T-helper 2 cell treated with Interferon-gamma antibody and Interleukin-4, amounts not matched to agents 100 ng/mL and 5 ng/mL, for 36 hours (primary cell): ENCODE measurements around the gene MAPK14. TPM values are rescaled to one million over a fixed set of nuclear protein-coding genes. Genes with fewer than 3 reads are reported as not detected.

Experiments used
- intact Hi-C: fragments of 100-400 bp; cut with micrococcal nuclease; formaldehyde crosslinking; loops from one replicate; pipeline ENCODE4 v1.15.1; 2023
- total RNA-seq: library from RNA; stranded (reverse); gene quantifications from 2 replicates; pipeline ENCODE4 v1.2.3, GENCODE V29; 2022

Gene MAPK14
- total RNA-seq, 1 donor from 2014 or later: 59.7 TPM

DNA sequence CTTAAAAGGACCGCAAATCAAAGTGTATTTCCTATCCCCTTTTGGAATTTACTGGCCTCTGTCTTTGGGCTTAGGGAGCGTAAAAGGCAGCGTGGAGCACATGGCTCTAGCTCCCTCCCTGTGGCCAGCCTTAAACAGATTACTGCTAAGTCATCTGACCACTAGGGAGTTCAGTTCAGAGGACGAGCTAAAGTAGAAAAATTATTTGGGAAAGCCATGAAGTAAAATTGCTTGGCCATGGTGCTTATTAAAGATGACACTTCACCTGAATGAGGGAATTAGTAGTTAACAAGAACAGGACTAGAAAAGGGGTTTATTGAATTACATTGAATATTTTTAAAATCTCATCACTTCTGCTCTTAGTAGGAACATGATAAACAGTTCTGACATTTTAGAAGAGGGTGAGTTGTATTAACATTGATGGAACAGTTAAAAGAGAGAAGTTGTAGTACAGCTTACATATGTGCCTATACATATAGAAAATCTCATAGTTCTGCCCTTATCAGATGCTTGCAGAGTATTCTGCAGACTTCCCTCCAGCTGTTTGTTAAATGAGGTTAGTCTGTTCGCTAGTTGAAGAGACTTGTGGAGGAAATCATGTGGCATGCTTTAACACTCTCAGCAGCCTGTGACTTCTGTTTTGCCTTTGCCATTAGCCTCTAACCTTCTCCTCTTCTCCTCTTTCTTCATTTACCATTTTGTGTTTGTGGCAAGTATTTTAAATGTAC lies 71.5 kb downstream of the MAPK14 start:
- intact Hi-C loops: no loop called here

DNA sequence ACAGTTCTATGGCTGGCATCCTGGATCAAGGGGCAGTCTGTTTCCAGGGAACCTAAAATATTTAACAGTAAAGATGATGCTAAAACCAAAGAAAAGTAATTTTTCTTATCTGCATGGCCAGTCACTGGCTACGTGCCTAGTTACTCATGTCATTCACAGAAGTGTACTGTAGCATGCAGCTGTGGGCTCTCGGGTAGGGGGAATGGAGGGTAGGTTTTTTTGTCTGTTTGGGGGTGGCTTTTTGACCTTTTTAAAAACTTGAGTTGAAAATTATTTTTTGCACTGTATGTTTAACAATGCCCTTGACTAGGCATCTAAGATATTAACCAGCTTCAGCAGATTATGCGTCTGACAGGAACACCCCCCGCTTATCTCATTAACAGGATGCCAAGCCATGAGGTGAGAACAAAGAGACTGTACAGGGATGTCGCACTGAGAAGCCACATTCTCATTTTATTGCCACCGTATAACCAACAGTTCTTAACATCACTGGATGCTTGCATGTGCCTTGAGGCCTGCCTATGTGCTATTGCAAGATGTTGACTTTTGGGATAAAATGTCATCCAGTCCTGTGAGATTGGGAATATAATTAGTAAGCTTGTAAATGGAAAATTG lies 72.4 kb downstream of the MAPK14 start:
- intact Hi-C loops: no loop called here

DNA sequence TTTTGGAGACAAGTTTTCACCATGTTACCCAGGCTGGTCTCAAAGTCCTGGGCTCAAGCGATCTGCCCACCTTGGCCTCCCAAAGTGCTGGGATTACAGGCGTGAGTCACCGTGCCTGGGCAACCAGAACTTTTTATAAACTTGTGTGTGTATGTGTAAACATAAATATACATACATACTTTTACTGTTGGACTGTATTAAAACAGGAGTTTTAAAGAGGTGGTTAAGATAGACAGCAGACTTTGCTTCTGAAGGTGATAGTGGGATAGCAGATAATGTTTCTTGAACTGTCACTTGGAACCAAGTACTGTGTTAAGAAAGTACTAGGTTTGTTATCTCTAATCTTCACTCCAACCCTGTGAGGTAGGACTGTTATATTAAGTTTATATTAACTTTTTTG lies 74.1 kb downstream of the MAPK14 start:
- intact Hi-C loops: no loop called here

DNA sequence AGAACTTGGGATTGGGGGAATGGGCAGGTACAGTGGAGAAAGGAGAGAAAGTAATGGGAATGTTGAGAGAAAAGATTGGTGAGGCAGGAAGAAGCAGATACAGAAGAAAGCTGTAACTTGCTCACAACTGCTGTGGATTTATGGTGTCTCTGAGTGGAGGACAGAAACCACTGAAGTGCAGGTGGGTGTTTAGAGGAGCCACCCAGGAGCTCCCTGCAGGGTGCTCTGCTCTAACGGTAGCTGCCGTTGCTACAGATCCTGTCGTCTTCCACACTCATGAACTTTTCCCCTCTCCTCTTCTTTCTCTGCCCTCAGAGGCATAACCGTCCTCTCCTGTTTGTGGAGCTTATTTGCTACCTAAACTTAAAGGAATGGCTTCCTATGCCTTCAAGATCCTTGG lies 75.2 kb downstream of the MAPK14 start:
- intact Hi-C loops: no loop called here

DNA sequence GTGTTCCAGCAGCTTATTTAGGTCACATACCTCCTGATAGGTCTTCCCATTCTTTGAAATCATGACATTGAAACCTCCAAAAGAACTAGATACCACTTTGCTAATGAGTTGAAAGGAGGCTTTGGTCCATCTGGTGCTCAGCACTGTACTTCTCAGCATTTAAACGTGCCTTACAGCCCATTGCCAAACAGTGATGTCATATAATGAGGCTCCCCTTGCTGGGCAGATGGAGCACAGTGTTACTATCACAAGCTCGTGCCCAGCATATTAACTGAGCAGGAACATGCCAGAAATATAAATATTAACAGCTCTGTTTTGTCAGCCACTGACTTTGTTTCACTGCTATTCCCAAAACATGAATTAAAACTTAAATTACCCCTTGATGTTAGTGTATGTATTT lies 77.2 kb downstream of the MAPK14 start:
- intact Hi-C loops: no loop called here

DNA sequence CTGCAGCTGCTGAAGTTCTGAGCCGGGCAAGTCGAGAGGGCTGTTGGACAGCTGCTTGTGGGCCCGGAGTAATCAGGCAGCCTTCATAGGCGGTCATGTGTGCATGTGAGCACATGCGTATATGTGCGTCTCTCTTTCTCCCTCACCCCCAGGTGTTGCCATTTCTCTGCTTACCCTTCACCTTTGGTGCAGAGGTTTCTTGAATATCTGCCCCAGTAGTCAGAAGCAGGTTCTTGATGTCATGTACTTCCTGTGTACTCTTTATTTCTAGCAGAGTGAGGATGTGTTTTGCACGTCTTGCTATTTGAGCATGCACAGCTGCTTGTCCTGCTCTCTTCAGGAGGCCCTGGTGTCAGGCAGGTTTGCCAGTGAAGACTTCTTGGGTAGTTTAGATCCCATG lies 81.5 kb downstream of the MAPK14 start:
- intact Hi-C loops: no loop called here

DNA sequence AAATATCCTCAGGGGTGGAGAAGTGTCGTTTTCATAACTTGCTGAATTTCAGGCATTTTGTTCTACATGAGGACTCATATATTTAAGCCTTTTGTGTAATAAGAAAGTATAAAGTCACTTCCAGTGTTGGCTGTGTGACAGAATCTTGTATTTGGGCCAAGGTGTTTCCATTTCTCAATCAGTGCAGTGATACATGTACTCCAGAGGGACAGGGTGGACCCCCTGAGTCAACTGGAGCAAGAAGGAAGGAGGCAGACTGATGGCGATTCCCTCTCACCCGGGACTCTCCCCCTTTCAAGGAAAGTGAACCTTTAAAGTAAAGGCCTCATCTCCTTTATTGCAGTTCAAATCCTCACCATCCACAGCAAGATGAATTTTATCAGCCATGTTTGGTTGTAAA lies 82.4 kb downstream of the MAPK14 start:
- intact Hi-C loops: no loop called here

DNA sequence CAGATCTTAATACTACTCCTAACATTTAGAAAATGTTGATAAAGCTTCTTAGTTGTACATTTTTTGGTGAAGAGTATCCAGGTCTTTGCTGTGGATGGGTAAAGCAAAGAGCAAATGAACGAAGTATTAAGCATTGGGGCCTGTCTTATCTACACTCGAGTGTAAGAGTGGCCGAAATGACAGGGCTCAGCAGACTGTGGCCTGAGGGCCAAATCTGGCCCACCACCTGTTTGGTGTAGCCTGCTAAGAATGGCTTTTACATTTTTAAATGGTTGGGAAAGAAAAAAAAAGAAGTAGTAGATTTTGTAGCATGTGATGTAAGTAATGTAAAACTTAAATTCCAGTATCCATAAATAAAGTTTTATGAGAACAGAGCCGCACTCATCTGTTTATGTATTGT lies 83.3 kb downstream of the MAPK14 start:
- intact Hi-C loops: no loop called here

DNA sequence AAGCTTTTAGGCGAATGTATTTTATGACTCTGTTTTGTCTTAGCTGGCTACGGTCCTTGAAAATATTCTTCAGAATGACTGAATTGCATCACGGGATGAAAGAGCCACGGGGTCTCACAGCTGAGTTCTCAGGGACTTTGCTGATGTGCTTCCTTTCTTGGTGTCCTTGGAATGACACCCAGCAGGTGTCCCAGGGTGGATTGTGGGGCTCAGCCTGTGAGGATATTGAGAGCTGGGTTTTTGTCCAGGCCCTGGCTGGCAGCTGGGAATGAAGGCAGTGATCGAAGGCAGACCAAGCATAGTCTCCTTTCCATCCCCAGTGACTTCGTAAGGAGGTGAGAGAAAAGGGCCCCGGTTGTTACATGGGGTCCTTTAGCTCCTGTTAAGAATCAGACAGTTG lies 83.9 kb downstream of the MAPK14 start:
- intact Hi-C loops: no loop called here

DNA sequence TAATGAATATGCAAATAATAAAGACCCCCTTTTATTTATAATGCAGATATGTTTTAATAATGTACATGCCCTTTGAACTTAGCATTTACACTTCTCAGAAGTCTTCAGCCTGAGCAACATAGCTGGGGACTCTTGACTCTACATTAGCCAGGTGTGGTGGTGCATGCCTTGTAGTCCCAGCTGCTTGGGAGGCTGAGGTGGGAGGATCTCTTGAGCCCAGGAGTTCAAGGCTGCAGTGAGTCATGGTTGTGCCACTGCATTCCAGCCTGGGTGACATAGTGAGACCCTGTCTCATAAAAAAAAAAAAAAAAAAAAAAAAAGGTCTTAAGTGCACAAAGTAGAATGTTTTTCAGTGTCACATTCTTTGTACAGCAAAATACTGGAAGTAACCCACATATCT lies 85.4 kb downstream of the MAPK14 start:
- intact Hi-C loops: no loop called here

DNA sequence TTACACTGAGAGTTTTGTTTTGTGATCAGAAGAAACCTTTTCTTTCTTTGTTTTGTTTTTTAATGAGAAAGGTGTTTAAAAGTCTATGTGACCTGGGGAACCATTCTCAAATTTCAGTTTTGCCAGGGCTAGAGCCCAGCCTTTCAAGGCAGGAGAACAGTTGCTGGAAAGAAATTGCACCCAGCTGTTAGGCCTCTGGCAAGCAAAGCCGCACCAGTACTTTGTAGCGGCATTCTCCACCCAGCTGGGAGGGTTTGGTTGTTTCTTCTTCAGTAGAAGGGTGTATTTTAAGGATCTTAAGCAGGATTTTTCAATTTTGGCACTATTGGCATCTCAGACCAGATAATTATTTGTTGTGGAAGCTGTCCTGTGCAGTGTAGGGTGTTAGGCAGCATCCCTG lies 86.1 kb downstream of the MAPK14 start:
- intact Hi-C loops: no loop called here

DNA sequence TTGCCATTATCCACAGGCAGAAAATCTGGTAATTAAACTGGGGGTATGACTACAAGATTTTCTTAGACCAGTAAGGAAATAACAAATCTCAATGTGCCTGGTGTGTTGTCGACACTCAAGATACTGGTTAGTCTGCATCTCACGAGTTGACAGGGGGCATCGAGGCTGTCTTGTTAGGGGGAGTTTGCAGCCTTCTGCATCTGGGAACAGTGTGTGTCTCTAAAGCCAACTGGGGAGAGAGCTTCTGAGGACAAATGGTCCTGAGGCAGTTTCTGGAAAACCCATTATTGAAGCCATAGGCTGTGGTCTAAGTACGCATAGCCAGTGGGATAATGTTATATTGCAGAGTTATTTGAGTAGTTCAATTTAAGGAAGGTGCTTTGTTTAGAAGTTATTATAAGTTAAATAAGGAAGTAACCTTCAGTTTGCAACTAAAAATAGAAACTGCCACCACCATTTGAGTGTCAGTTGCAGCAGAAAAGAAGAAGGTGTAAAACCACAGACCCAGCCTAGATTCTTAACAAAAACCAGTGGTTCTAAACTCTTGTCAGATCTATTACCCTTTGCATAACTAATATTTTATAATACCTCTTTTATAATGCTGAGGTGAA lies 87.3 kb downstream of the MAPK14 start:
- intact Hi-C loops: loop anchor here (1.0 kb wide), 1 partner anchor 8 kb away; no protein-coding TSS in a partner anchor

DNA sequence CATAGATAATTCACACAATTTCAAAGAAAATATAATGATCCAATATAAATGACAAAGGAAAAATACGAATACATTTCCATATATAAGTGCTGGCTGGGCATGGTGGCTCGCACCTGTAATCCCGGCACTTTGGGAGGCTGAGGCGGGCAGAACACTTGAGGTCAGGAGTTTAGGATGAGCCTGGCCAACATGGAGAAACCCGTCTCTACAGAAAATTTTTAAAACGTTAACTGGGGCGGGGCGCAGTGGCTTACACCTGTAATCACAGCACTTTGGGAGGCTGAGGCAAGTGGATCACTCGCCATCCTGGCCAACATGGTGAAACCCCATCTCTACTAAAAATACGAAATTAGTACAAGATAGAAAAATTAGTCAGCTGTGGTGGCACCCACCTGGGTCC lies 87.8 kb downstream of the MAPK14 start:
- intact Hi-C loops: loop anchor here (1.0 kb wide), 1 partner anchor 8 kb away; no protein-coding TSS in a partner anchor

DNA sequence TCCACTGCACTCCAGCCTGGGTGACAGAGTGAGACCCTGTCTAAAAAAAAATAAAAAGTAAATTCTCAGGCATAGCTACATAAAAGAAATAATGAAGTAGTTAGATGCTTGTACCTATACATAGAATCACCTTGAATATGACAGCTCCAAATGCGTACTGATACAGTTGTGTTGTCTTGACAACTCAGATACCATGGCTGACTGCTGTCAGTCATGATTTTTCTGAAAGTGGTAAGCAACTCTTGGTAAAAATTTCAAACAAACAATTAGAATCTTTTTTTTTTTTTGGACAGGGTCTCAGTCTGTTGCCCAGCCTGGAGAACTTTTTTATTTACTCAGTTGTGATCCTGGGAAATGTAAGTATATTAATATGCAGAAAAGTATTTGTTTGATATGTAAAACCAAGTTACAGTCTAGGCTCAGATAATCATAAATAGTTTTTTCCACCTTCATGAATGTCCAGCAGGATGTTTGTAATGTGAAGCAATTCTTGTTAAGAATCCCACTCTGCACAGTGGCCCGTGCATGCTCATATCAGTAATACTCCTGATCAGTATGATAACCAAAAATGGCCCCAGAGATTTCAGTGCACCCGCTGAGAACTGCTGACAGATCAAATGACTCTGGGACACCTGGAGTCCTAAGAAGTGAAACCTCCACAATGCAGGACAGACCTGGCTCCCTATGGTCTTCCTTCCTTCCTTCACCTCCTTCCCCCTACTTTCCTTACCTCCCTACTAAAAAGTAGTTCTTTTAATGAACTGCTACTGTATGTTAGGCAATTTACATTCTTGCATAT lies 88.7 kb downstream of the MAPK14 start:
- intact Hi-C loops: no loop called here

DNA sequence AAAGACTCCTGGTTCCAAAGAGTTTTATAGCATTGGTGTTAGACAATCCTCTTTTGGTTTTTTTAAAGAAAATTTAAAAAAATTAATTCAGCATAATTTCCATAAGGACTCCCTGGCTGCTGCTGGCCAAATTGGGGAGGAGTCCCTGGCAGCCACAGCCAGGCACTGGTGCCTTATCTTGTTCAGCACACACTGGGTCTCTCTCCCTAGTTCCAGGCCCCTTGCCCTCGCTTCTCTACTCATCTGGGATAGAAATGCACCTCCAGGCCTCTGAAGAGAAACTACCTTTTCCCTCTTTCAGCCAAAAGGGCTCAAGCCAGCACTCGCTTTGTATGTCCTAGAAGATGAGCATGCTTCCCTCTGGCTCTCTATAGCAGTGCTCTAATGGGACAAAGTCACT lies 89.3 kb downstream of the MAPK14 start:
- intact Hi-C loops: no loop called here

DNA sequence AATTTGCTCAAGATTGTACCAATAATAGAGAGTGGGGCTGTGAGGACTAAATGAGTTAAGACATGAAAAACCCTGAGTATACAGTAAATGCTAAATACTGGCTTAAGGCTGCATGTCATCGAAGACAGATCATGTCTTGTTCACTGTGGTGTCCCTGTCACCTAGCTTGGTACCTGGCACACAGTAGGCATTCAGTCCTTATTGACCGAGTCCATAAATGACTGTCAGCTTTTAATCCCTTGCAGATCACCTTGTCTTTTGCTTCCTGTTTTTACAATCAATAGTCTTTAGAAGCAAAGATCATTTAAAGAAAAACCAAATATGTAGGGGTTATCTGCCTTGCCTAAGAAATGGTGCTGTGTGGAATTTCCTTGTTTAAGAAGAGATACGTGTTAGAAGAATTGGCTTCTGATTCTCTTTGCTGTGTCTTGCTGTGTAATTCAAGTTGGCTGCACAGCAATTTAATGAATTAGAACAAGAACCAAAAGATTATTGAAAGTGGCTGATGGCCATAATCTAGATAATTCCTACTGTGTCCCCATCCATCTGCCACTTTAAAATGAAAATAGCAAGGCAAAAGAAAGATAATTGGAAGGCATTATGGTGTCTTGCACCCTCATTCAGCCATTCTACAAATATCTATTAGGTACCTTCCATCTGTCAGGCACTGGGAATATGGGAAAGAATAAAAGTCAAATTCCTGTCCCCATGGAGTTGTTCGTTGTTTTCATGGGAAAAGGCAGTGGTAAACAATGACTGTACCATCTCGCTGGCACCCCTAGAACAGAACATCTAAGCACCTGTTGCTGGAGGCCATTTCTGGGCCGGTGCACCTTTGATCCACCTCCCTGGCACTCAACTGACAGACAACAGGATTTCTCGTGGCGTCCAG lies 90.3 kb downstream of the MAPK14 start:
- intact Hi-C loops: no loop called here

DNA sequence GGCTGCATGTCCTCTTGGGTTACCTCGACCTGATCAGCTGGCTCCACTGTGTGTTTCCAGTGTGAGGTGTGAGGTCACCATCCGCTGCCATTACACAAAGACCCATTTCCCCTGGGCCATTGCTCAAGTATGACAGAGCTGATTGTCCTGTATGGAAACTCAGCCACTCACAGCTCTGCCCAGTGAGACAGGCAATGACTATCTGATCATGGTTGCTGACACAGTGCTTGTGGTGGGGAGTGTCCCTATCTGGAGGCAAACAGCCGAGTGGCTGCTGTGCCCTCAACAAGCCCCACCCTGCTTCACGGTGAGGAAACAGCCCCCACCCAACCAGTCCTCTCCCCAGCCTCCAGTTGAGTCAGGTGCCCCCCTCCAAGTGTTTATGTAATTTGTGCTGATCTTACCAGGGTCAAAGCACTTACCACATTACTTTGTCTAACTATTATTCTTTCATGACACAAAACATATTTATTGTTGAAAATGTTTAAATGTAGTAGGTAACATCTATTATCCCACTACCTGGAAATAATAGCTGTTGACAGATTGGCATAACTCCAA lies 91.0 kb downstream of the MAPK14 start:
- intact Hi-C loops: no loop called here

DNA sequence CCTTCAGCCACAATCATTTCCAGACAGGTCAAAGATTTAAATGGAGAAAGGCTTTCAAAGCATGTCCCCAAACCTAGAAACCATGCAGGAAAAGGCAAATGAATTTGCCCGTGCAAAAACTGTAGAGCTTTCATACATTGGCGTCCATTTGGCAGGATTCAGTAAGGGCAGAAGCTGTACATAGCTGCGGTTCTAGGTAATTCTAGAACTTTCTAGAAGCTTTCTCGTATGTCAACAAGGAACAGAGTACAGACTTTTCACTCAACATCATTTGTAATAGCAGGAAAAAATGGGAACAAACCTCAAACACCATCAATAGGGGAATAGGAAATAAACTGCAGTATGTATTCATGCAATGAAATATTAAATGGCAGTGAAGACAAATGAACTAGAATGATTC lies 91.6 kb downstream of the MAPK14 start:
- intact Hi-C loops: no loop called here

DNA sequence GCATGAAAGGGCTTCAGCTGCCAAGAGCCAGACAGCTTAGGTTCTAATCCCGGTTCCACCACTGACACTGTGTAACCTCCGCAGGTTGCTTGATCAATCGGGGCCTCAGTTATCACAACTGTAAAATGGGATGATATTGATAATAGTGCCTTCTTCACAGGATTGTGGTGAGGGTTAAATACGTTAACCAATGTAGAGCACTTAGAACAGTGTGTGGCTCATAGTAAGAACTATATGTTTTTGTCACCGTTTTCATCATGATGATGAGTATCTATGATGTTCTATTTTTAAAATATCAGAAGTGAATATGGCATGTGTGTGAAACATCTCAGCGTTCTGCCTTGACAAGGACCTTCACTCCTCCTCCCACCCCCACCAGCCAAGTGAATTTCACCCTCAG lies 92.4 kb downstream of the MAPK14 start:
- intact Hi-C loops: loop anchor here (1.0 to 5.0 kb wide), 3 partner anchors 93 to 237 kb away; partner anchors contain the start of gene MAPK14

DNA sequence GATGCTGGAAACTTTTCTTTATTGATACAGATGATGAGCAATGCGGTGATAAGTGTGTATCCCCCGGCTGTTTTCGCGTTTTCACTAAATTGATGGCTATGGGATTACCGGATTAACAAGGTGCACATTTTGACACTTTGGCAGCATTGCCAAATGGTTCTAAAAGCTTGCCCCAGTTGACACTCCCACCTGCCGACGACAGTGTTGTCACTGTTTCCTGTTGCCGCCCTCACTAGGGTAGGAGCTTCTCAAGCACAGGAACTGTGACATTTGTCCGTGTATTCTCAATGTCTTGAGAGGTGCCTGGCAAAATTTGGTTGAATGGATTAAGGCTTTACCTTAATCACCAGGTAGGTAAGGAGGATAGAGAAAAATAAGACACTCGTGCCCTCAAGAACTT lies 92.9 kb downstream of the MAPK14 start:
- intact Hi-C loops: loop anchor here (1.0 to 5.0 kb wide), 3 partner anchors 93 to 237 kb away; partner anchors contain the start of gene MAPK14
